ENCODE data around the gene JPH2. TPM values are rescaled to one million over a fixed set of nuclear protein-coding genes. Genes with fewer than 3 reads are reported as not detected.

JPH2 gene
- total and polyA plus RNA-seq, 10 of the 15 experiments (the other 5 are each of a cell fraction or from before 2014, with no cell fraction given), result 0.16 TPM; not detected in 9

GRCh38 chr20:44073675-44074071 lies 113.3 kb downstream of the JPH2 start (continued):
- TF ChIP-seq EZH2 (IDR thresholded peaks at IDR 0.05; ENCODE audit: borderline replicate concordance, control insufficient read depth, low read depth, low read length) (no peak), IRF4 (IDR thresholded peaks at IDR 0.05; ENCODE audit: low read depth, low read length) (no peak), MTA3 (IDR thresholded peaks at IDR 0.05; ENCODE audit: borderline replicate concordance, low read length) (no peak)

- RAD21 ChIA-PET (ENCODE audit: unreplicated experiment), result interaction anchor here (0.9 to 1.8 kb wide), 10 partner anchors 7 to 615 kb away, joined by 3 to 10 read pairs (median 4); partner anchors contain the start of gene SRSF6
- Histone ChIP-seq H3K27ac (ENCODE audit: control insufficient read depth, insufficient read depth) (no peak overlapping the region), H2AFZ (ENCODE audit: control insufficient read depth, low read depth, low read length) (no peak overlapping the region), H4K20me1 (ENCODE audit: control insufficient read depth, insufficient read depth) (no peaks in the 10 kb centered on the region), H3K9ac (ENCODE audit: control insufficient read depth, insufficient read depth, low read length) (no peak overlapping the region), H3K79me2 (ENCODE audit: control insufficient read depth, insufficient read depth, low read length) (no peaks in the 10 kb centered on the region), H3K36me3 (ENCODE audit: control insufficient read depth in 2 of 2, insufficient read depth in 2 of 2, low read length in 1 of 2) (no peaks in the 10 kb centered on the region), H3K4me1 (ENCODE audit: control insufficient read depth, insufficient read depth, low read length) (peaks cover 18% of the 10 kb centered on the region), H3K27me3 (replicated peaks in 1 of 2; ENCODE audit: control insufficient read depth in 2 of 2, insufficient read depth in 2 of 2, low read length in 1 of 2) (no peaks in the 10 kb centered on the region), H3K9me3 (replicated peaks; ENCODE audit: control insufficient read depth, insufficient read depth, low read length) (no peaks in the 10 kb centered on the region), H3K4me3 (no peak overlapping the region), H3K4me2 (ENCODE audit: control insufficient read depth, insufficient read depth) (no peak overlapping the region)
- SMC1A ChIA-PET (ENCODE audit: uncharacterized antibody, unreplicated experiment), result interaction anchor here (0.9 to 9.8 kb wide), 10 partner anchors 17 to 334 kb away, joined by 3 to 67 read pairs (median 4); no protein-coding TSS in a partner anchor
- intact Hi-C loops (cut with micrococcal nuclease; ENCODE audit: unreplicated experiment) (no loop called here), in situ Hi-C loops (cut with MboI) (no loop called here)
- POLR2A ChIA-PET, result interaction anchor here (0.8 to 1.3 kb wide), 3 partner anchors 156 to 392 kb away, joined by 3 to 6 read pairs (median 3); no protein-coding TSS in a partner anchor
- TF ChIP-seq YBX1 (IDR thresholded peaks at IDR 0.05) (no peak), DPF2 (IDR thresholded peaks at IDR 0.05) (0 out of 2 replicates have a peak, but pooled peaks have one; percentile 13), IKZF1 (conservative IDR thresholded peaks at IDR 0.05) (peak; percentile 31; the same call in 1 of the 2 replicates)
- CTCF ChIA-PET, result interaction anchor here (1.0 to 16.0 kb wide), 6 partner anchors 7 to 323 kb away, joined by 3 to 223 read pairs (median 4); no protein-coding TSS in a partner anchor
- no peak for DNase-seq (ENCODE audit: low read depth, low spot score)
- BruUV-seq (replicated peaks), result no TSS peak
- FAIRE-seq, result no peak
- no peak for ATAC-seq
- 75% methylated on average over 16 of the region's 16 CpGs for WGBS (ENCODE audit: insufficient coverage, insufficient replicate concordance, low lambda C conversion rate, missing lambda C conversion rate)
These were observed 113.8 kb downstream of the JPH2 start for GRCh38 chr20:44073011-44073674.

Data from GM12878 (cell line).